IMR-90 (cell line): Measurements from ENCODE around the gene RTN4RL2. TPM values are rescaled to one million over a fixed set of nuclear protein-coding genes. Genes with fewer than 3 reads are reported as not detected.

Experiments used
- ATAC-seq: fragments of 200-7000 bp; cut with Tn5 transposase; 2 replicates; pipeline ENCODE4 v1.9.1; 2020; ENCODE audit warnings: low read depth, mild to moderate bottlenecking, moderate library complexity
- BruUV-seq: library from RNA; stranded (reverse); fragments of 400-500 nt; replicated peaks from 2 replicates; lab custom pipeline; 2021; lab: Mats Ljungman, UMichigan
- CTCF ChIA-PET: fragments of 300-600 bp; formaldehyde crosslinking; extraction: SDS; loops from one replicate; lab custom pipeline; 2021; ENCODE audit warnings: antibody characterized with exemption; lab: Yijun Ruan, JAX
- POLR2A ChIA-PET: fragments of 300-600 bp; sonication (Branson Sonifier 250); formaldehyde crosslinking; loops from one replicate; lab custom pipeline; 2022; ENCODE audit warnings: antibody characterized with exemption; ENCODE audit not compliant: unreplicated experiment; lab: Charles Lee
- DNase-seq: peaks from one replicate; pipeline ENCODE4 v3.0.0; 2013
- H2AFZ ChIP-seq: replicated peaks from 2 replicates; pipeline ENCODE3; 2013; ENCODE audit warnings: low read length, mild to moderate bottlenecking; ENCODE audit not compliant: poor library complexity
- H2AK5ac ChIP-seq: 2 replicates; pipeline ENCODE4 v1.6.1; 2013; ENCODE audit warnings: low read depth, low read length, inconsistent platforms
- H2AK9ac ChIP-seq: replicated peaks from 2 replicates; pipeline ENCODE3; 2013; ENCODE audit warnings: mild to moderate bottlenecking, low read depth, low read length, moderate library complexity; ENCODE audit not compliant: poor library complexity
- H2BK120ac ChIP-seq: 2 replicates; pipeline ENCODE4 v1.6.1; 2013; ENCODE audit warnings: low read depth, low read length, inconsistent platforms
- H2BK15ac ChIP-seq: 3 replicates; pipeline ENCODE4 v1.6.1; 2013; ENCODE audit warnings: low read depth, low read length, inconsistent platforms
- H2BK20ac ChIP-seq: 2 replicates; pipeline ENCODE4 v1.6.1; 2013; ENCODE audit warnings: low read depth, mild to moderate bottlenecking, inconsistent platforms, low read length, moderate library complexity
- H2BK5ac ChIP-seq: 2 replicates; pipeline ENCODE4 v1.6.1; 2013; ENCODE audit warnings: mild to moderate bottlenecking, low read depth, low read length, inconsistent platforms; ENCODE audit not compliant: poor library complexity, severe bottlenecking
- H3K14ac ChIP-seq: replicated peaks from 2 replicates; pipeline ENCODE4 v1.6.1; 2013; ENCODE audit warnings: low read depth, low read length, inconsistent platforms
- H3K18ac ChIP-seq: 2 replicates; pipeline ENCODE4 v1.6.1; 2013; ENCODE audit warnings: low read depth, low read length, control low read depth
- H3K23ac ChIP-seq: 2 replicates; pipeline ENCODE4 v1.6.1; 2013; ENCODE audit warnings: low read depth, low read length, inconsistent platforms
- H3K27ac ChIP-seq: 2 replicates; pipeline ENCODE4 v1.5.1; 2013; ENCODE audit warnings: mild to moderate bottlenecking, control low read depth, low read length; ENCODE audit not compliant: insufficient read depth
- H3K27me3 ChIP-seq: 2 replicates; pipeline ENCODE4 v1.6.1; 2013; ENCODE audit warnings: low read length; ENCODE audit not compliant: control insufficient read depth, insufficient read depth
- H3K36me3 ChIP-seq: 2 replicates; pipeline ENCODE4 v1.6.1; 2013; ENCODE audit warnings: low read length, mixed read lengths; ENCODE audit not compliant: control insufficient read depth, insufficient read depth
- H3K4ac ChIP-seq: 2 replicates; pipeline ENCODE4 v1.6.1; 2013; ENCODE audit warnings: low read depth, low read length, inconsistent platforms
- H3K4me1 ChIP-seq: 2 replicates; pipeline ENCODE4 v1.6.1; 2013; ENCODE audit warnings: low read length, mixed read lengths; ENCODE audit not compliant: control insufficient read depth, insufficient read depth
- H3K4me2 ChIP-seq: 2 replicates; pipeline ENCODE4 v1.6.1; 2013; ENCODE audit warnings: low read depth, mild to moderate bottlenecking, control low read depth, low read length, moderate library complexity
- H3K4me3 ChIP-seq: 2 replicates; pipeline ENCODE4 v1.5.1; 2013; ENCODE audit warnings: low read depth, mild to moderate bottlenecking, control low read depth, low read length, moderate library complexity; ENCODE audit not compliant: insufficient read depth
- H3K56ac ChIP-seq: 2 replicates; pipeline ENCODE4 v1.6.1; 2013; ENCODE audit warnings: low read length, inconsistent platforms; ENCODE audit not compliant: insufficient read depth; ENCODE audit errors: extremely low read depth
- H3K79me1 ChIP-seq, 2 experiments: 2 replicates each; pipeline ENCODE4 v1.6.1; 2013; ENCODE audit warnings: low read length in 2 of 2, inconsistent platforms in 1 of 2, low read depth in 1 of 2
- H3K9ac ChIP-seq: 2 replicates; pipeline ENCODE4 v1.6.1; 2013; ENCODE audit warnings: low read depth, low read length, control low read depth
- H3K9me1 ChIP-seq: 2 replicates; pipeline ENCODE4 v1.6.1; 2013; ENCODE audit warnings: low read length, inconsistent platforms; ENCODE audit not compliant: insufficient read depth
- H3K9me3 ChIP-seq: 2 replicates; pipeline ENCODE4 v1.6.1; 2013; ENCODE audit warnings: low read length; ENCODE audit not compliant: control insufficient read depth, insufficient read depth
- H4K20me1 ChIP-seq: 2 replicates; pipeline ENCODE4 v1.6.1; 2013; ENCODE audit warnings: low read length, inconsistent platforms; ENCODE audit not compliant: insufficient read depth
- H4K5ac ChIP-seq: 2 replicates; pipeline ENCODE4 v1.6.1; 2013; ENCODE audit warnings: mild to moderate bottlenecking, low read depth, low read length, control low read depth
- H4K8ac ChIP-seq, 2 experiments: 2 replicates each; pipeline ENCODE4 v1.6.1; 2013; ENCODE audit warnings: low read depth in 2 of 2, low read length in 2 of 2, control low read depth in 1 of 2, inconsistent platforms in 1 of 2
- H4K91ac ChIP-seq: 2 replicates; pipeline ENCODE4 v1.6.1; 2013; ENCODE audit warnings: low read depth, low read length, inconsistent platforms; ENCODE audit not compliant: insufficient read depth
- BHLHE40 ChIP-seq: fragments of 150-350 bp; IDR thresholded peaks from 2 replicates; pipeline ENCODE4 v1.6.1; 2016; ENCODE audit warnings: mild to moderate bottlenecking, low read depth, low read length
- CEBPB ChIP-seq: IDR thresholded peaks from 2 replicates; pipeline ENCODE4 v1.6.1; 2012; ENCODE audit warnings: low read depth, low read length, improper control_type of control experiment
- CHD1 ChIP-seq: IDR thresholded peaks from 2 replicates; pipeline ENCODE4 v1.6.1; 2012; ENCODE audit warnings: low read depth, low read length, improper control_type of control experiment
- CTCF ChIP-seq: conservative IDR thresholded peaks from 2 replicates; pipeline ENCODE4 v1.5.1; 2012; ENCODE audit warnings: mild to moderate bottlenecking, low read depth, low read length, improper control_type of control experiment
- ELK1 ChIP-seq: fragments of 150-350 bp; IDR thresholded peaks from 2 replicates; pipeline ENCODE4 v1.6.1; 2016; ENCODE audit warnings: low read depth, mild to moderate bottlenecking, low read length, moderate library complexity, borderline replicate concordance
- FOS ChIP-seq: fragments of 150-350 bp; IDR thresholded peaks from 2 replicates; pipeline ENCODE4 v1.6.1; 2016; ENCODE audit warnings: low read depth, low read length
- MAFK ChIP-seq: IDR thresholded peaks from 2 replicates; pipeline ENCODE4 v1.6.1; 2012; ENCODE audit warnings: low read depth, low read length, improper control_type of control experiment
- MAZ ChIP-seq: IDR thresholded peaks from 2 replicates; pipeline ENCODE4 v1.6.1; 2012; ENCODE audit warnings: low read depth, mild to moderate bottlenecking, low read length, improper control_type of control experiment, moderate library complexity, borderline replicate concordance
- MXI1 ChIP-seq: IDR thresholded peaks from 2 replicates; pipeline ENCODE4 v1.6.1; 2012; ENCODE audit warnings: low read depth, mild to moderate bottlenecking, low read length, moderate library complexity, borderline replicate concordance
- NFE2L2 ChIP-seq: fragments of 150-350 bp; IDR thresholded peaks from 2 replicates; pipeline ENCODE4 v1.6.1; 2016; ENCODE audit warnings: low read depth, mild to moderate bottlenecking, low read length
- POLR2A ChIP-seq: IDR thresholded peaks from 2 replicates; pipeline ENCODE4 v1.6.1; 2012; ENCODE audit warnings: mild to moderate bottlenecking, low read depth, low read length
- RAD21 ChIP-seq: IDR thresholded peaks from 2 replicates; pipeline ENCODE4 v1.6.1; 2012; ENCODE audit warnings: low read length, improper control_type of control experiment
- RCOR1 ChIP-seq: IDR thresholded peaks from 2 replicates; pipeline ENCODE4 v1.6.1; 2012; ENCODE audit warnings: mild to moderate bottlenecking, low read length, improper control_type of control experiment; ENCODE audit not compliant: insufficient replicate concordance
- RFX5 ChIP-seq: IDR thresholded peaks from 2 replicates; pipeline ENCODE4 v1.8.0; 2012; ENCODE audit warnings: low read depth, mild to moderate bottlenecking, low read length, moderate library complexity
- SMC3 ChIP-seq: fragments of 150-350 bp; IDR thresholded peaks from 2 replicates; pipeline ENCODE4 v1.6.1; 2016; ENCODE audit warnings: low read depth, mild to moderate bottlenecking, antibody characterized with exemption, low read length, moderate library complexity
- USF2 ChIP-seq: fragments of 150-350 bp; IDR thresholded peaks from 2 replicates; pipeline ENCODE4 v1.6.1; 2017; ENCODE audit warnings: mild to moderate bottlenecking, antibody characterized with exemption, low read length, low read depth
- dilution Hi-C: fragments of 300-500 bp; cut with HindIII; formaldehyde crosslinking; loops from one replicate; pipeline ENCODE4 v1.14.3; 2018; ENCODE audit warnings: low sequenced_read_pairs; ENCODE audit not compliant: unreplicated experiment
- in situ Hi-C: fragments of 300-500 bp; cut with MboI; formaldehyde crosslinking; loops from 3 replicates; pipeline ENCODE4 v1.14.3; 2019; ENCODE audit warnings: low sequenced_read_pairs, inconsistent platforms, mixed read lengths
- intact Hi-C: fragments of 100-400 bp; cut with micrococcal nuclease; formaldehyde crosslinking; loops from 2 replicates; pipeline ENCODE4 v1.10.0; 2022
- polyA plus RNA-seq, 3 experiments: library from polyadenylated mRNA; depleted of rRNA; stranded (reverse); fragments of >200 nt; gene quantifications; 2 replicates each; pipeline ENCODE4 v1.2.3, GENCODE V29; 2012; ENCODE audit warnings: low replicate concordance in 1 of 3
- total RNA-seq: library from RNA; depleted of rRNA; stranded (reverse); fragments of >200 nt; gene quantifications from 2 replicates; pipeline ENCODE4 v1.2.3, GENCODE V29; 2012

Gene RTN4RL2
- total and polyA plus RNA-seq, 2 of the 4 experiments (the other 2 are of a cell fraction) = 1.5 TPM; not detected in 1

- H3K27ac ChIP-seq = no peak overlapping the region
- dilution Hi-C loops (no loop called here), in situ Hi-C loops (no loop called here), intact Hi-C loops (no loop called here)
- no peak for DNase-seq
- H4K91ac ChIP-seq = no peak overlapping the region
- H3K14ac ChIP-seq = no peak overlapping the region
- peaks cover 11% of the 10 kb centered on the region for H3K36me3 ChIP-seq
- no peak overlapping the region for H3K4me2 ChIP-seq
- 0 out of 2 replicates have a peak, but pooled peaks cover 4% of the 10 kb centered on the region for H4K20me1 ChIP-seq
- no peak overlapping the region for H4K8ac ChIP-seq
- H3K23ac ChIP-seq = no peak overlapping the region
- BruUV-seq = no TSS peak
- ATAC-seq = no peak
- H4K5ac ChIP-seq = no peak overlapping the region
- no peak overlapping the region for H3K4ac ChIP-seq
- H2BK120ac ChIP-seq = no peak overlapping the region
- no peaks in the 10 kb centered on the region for H3K27me3 ChIP-seq
- H3K9ac ChIP-seq = no peak overlapping the region
- no peak overlapping the region for H3K18ac ChIP-seq
- H2AK9ac ChIP-seq = no peak overlapping the region
- peaks cover 18% of the 10 kb centered on the region for H3K9me1 ChIP-seq
- no peak overlapping the region for H3K4me3 ChIP-seq
- H3K4me1 ChIP-seq = peaks cover 21% of the 10 kb centered on the region
- H2AK5ac ChIP-seq = no peak overlapping the region
- no peak overlapping the region for H2BK5ac ChIP-seq
- TF ChIP-seq RCOR1 (no peak), MAFK (no peak), USF2 (no peak), CTCF (no peak), MXI1 (no peak), SMC3 (no peak), MAZ (no peak), FOS (no peak), CHD1 (no peak), POLR2A (no peak), CEBPB (no peak), RAD21 (no peak), BHLHE40 (no peak), RFX5 (no peak), ELK1 (no peak), NFE2L2 (no peak)
- peaks cover 6 to 23% of the 10 kb centered on the region in 2 experiments; a peak in 3 of 4 replicates for H3K79me1 ChIP-seq
- no peak overlapping the region for H2AFZ ChIP-seq
- POLR2A ChIA-PET = no interaction called here
- H2BK20ac ChIP-seq = no peak overlapping the region
- no peak overlapping the region for H2BK15ac ChIP-seq
- CTCF ChIA-PET = no interaction called here
- no peak overlapping the region for H3K56ac ChIP-seq
- no peaks in the 10 kb centered on the region for H3K9me3 ChIP-seq
Observed at GRCh38 chr11:57421805-57422204, 38.5 kb upstream of the RTN4RL2 start.
